22Rv1 (cell line): ENCODE measurements around the gene C1QB.
"Not testable (repeated sequence)": the region's sequence is repeated elsewhere in the genome, so short reads cannot be mapped to it uniquely, and the experiment has no call there.

ENCODE experiments used
- H3K27ac ChIP-seq: fragments of 450-650 bp; 2 replicates; pipeline ENCODE4 v1.5.1; 2017
- CTCF ChIP-seq: fragments of 450-650 bp; IDR thresholded peaks from 2 replicates; pipeline ENCODE4 v1.5.1; 2017; ENCODE audit warnings: mild to moderate bottlenecking
- ZFX ChIP-seq: fragments of 450-650 bp; IDR thresholded peaks from 2 replicates; pipeline ENCODE4 v1.6.1; 2017; ENCODE audit warnings: antibody characterized with exemption, borderline replicate concordance

C1QB gene

GRCh38 chr1:22665752-22666151 lies 12.7 kb downstream of the C1QB start:
- TF ChIP-seq ZFX (no peak), CTCF (peak; percentile 44)
- no peak overlapping the region for H3K27ac ChIP-seq

DNA sequence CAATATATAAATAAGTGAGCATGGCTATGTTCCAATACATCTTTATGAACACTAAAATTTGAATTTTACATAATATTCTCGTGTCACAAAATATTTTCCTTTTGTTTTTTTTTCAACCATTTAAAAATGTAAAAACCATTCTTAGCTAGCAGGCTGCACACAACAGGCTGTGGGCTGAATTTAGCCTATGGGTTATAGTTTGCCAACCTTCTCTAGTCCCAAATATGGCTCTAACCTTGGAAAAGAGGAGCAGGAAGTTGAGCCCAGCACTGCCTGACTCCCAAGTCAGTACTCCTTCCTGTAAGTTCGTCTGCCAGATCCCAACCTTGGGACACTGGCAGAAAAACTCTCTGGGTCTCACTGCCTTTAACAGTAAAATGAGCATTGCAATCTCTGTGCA lies 13.4 kb downstream of the C1QB start:
- TF ChIP-seq CTCF, result no peak
- TF ChIP-seq ZFX, result no peak
- H3K27ac ChIP-seq, result no peak overlapping the region

DNA sequence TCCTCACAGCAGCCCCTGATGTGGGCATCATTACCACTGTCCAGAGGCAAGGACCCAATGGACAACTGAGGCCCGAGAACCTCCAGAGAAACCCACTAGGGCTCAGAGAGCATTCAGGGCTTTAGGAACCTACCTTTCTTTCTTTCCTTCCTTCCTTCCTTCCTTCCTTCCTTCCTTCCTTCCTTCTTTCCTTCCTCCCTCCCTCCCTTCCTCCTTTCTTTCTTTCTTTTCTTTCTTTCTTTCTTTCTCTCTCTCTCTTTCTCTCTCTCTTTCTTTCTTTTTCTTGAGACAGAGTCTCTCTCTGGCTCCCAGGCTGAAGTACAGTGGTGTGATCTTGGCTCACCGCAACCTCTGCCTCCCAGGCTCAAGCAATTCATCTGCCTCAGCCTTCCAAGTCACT lies 15.8 kb downstream of the C1QB start:
- H3K27ac ChIP-seq, result not testable (repeated sequence)

GRCh38 chr1:22670352-22670975 lies 17.4 kb downstream of the C1QB start:
- TF ChIP-seq CTCF (no peak), ZFX (no peak)

DNA sequence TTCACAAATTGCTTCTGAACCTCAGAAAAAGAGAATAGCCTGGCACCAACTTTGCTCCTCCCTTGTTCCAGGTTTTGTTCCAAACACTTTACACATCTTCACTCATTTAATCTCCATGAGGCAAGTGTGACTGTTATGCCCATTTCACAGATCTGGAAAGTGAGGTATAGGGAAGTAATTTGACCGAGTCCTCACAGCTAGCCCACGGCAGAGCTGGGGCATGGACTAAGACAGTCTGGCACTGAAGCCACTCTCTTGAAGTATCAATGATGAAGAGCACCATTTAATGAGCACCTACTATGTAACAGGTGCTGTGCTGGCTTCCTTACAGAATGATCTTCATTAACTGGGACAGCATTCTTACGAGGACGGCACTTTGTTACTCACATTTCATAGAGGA lies 19.0 kb downstream of the C1QB start:
- TF ChIP-seq ZFX (no peak), CTCF (no peak)
- H3K27ac ChIP-seq, result no peak overlapping the region

More at GRCh38 chr1:22670352-22670975, 17.4 kb downstream of the C1QB start:
- H3K27ac ChIP-seq, result no peak overlapping the region

DNA sequence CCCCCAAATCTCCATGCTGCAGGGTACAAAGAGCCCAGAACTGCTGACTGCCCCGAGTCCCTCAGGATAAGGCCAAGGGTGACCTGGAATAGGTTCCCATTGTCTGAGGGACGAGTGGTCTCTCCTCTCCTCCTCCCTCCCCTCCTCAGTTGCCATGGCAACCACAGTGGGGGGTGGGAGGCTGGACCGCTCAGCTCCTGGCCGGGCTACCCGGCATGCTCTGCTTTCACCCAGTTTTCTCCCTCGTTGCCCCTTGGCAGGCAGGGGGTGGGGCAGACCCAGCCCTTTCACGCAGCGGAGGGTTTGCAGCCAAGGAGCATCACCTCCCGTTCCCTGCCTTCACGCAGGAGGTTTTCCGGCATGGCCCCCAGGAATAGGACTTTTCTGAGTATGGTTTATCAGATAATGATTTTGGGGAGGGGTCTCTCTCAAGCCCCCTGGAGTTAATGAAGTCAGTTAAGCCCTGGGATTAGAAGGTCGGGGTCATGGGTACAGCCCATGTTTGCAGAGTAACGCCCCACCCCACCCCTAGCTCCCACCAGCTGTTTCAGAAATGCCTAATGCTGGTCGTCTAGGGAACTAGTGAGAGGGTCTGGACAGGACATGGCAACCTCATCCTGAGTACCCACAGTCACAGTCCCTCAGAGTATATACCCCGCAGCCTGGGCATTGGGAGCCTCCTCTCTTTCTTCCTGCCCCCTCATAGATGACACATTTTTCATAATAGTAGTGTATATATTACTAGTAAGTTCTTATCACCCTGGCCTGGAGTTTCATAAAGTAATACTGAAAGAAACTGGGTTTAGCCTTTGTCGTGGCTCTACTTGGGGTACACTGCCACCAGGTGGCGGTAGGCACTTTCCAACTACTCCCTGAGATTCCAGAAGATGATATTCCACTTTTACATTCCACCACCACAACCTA lies 20.7 kb downstream of the C1QB start:
- no peak overlapping the region for H3K27ac ChIP-seq
- TF ChIP-seq CTCF (peak; percentile 76), ZFX (no peak)

DNA sequence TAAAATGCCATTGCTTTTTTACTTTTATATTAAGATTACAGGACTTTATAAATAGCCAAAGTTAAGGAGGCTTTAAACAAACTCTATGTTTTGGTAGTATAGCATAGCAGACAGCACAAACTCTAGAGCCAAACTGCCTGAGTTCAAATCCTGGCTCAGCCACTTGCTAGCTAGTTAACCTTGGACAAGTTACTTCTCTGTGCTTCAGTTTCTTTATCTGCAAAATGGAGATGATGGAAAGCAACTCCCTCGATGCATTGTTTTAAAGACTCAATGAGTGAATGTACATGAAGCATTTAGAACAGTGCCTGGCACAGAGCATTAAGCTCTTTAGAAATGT lies 21.3 kb downstream of the C1QB start:
- H3K27ac ChIP-seq, result no peak overlapping the region
- TF ChIP-seq ZFX (no peak), CTCF (peak; percentile 47)

- not testable (repeated sequence) for H3K27ac ChIP-seq
These were observed 23.1 kb downstream of the C1QB start for GRCh38 chr1:22676151-22676550.
